Vagina (tissue), 2 donors: ENCODE measurements around the gene ANKRD33. TPM values are rescaled to one million over a fixed set of nuclear protein-coding genes. Genes with fewer than 3 reads are reported as not detected.
A peak's percentile ranks its signal among the peaks of the same experiment; 100 is the strongest.

Experiments used
- DNase-seq, 2 donors: peaks; one replicate each; pipeline ENCODE4 v3.0.0-alpha.2; 2017; ENCODE audit errors: extremely low spot score in 2 of 2
- H3K27ac ChIP-seq: fragments of 200-600 bp; sonication (generic); one replicate; pipeline ENCODE4 v1.5.1; 2019
- H3K27me3 ChIP-seq: fragments of 200-600 bp; sonication (generic); one replicate; pipeline ENCODE4 v1.5.1; 2019
- H3K36me3 ChIP-seq, 2 donors: fragments of 200-600 bp; sonication (generic); one replicate each; pipeline ENCODE4 v1.5.1; 2017 to 2019
- H3K4me1 ChIP-seq: fragments of 200-600 bp; sonication (generic); one replicate; pipeline ENCODE4 v1.5.1; 2019
- H3K4me3 ChIP-seq, 2 donors: fragments of 200-600 bp; sonication (generic); 1 replicate in 1 of 2; 2 replicates in 1 of 2; pipeline ENCODE4 v1.5.1; 2016 to 2019
- H3K9me3 ChIP-seq: fragments of 200-600 bp; sonication (generic); one replicate; pipeline ENCODE4 v1.5.1; 2019
- POLR2A ChIP-seq, 2 donors: fragments of 450-650 bp; IDR thresholded peaks; one replicate each; pipeline ENCODE4 v1.6.1; 2017; ENCODE audit warnings: antibody characterized with exemption in 2 of 2, mild to moderate bottlenecking in 2 of 2, moderate library complexity in 2 of 2
- POLR2AphosphoS5 ChIP-seq, 2 donors: sonication (generic); formaldehyde crosslinking; IDR thresholded peaks; one replicate each; pipeline ENCODE4 v1.9.0; 2017; ENCODE audit warnings: antibody characterized with exemption in 2 of 2, mild to moderate bottlenecking in 2 of 2, low read depth in 1 of 2; ENCODE audit not compliant: insufficient read depth in 1 of 2
- intact Hi-C: fragments of 100-400 bp; cut with DNase I; formaldehyde crosslinking; loops from one replicate; pipeline ENCODE4 v1.15.1; 2023
- total RNA-seq: library from RNA; depleted of rRNA; stranded (reverse); fragments of >200 nt; gene quantifications from one replicate; pipeline ENCODE4 v1.2.3, GENCODE V29; 2016
- TF ChIP-seq, protein P1 (sequence below), 3 experiments: fragments of 450-650 bp in 2 of 3; fragments of 200-600 bp in 1 of 3; sonication (generic) in 1 of 3; IDR thresholded peaks; one replicate each; pipeline ENCODE4 v1.5.1; 2017 to 2019; ENCODE audit warnings: antibody characterized with exemption in 3 of 3, mild to moderate bottlenecking in 2 of 3, moderate library complexity in 2 of 3

The ANKRD33 gene
- total RNA-seq, 1 donor from 2014 or later, result not detected

DNA sequence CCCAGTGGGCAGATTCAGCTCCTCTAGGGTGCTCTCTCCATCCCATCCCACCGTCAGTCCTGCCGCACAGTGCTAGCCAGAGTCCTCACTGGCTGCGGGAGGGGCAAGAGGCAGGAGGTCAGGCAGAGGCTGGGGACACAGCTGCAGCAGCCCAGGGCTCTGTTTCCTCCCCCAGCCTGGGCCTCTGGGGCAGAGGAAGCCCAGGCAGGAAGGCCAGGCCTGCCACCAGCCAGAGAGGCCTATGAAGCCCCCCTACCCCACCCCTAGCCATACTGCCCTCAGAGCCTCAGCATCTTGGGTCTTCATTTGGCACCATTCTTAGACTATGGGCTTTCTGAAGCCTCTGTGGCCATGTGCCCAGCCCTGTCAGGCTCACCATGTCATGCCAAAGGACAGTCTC is 22.8 kb downstream of the ANKRD33 start:
- H3K4me3 ChIP-seq, result peak overlapping the region in 1 of 2 donors; percentile 25
- H3K9me3 ChIP-seq, result no peaks in the 10 kb centered on the region
- H3K27me3 ChIP-seq, result no peaks in the 10 kb centered on the region
- H3K4me1 ChIP-seq, result peaks cover 77% of the 10 kb centered on the region
- TF ChIP-seq, protein P1, sequence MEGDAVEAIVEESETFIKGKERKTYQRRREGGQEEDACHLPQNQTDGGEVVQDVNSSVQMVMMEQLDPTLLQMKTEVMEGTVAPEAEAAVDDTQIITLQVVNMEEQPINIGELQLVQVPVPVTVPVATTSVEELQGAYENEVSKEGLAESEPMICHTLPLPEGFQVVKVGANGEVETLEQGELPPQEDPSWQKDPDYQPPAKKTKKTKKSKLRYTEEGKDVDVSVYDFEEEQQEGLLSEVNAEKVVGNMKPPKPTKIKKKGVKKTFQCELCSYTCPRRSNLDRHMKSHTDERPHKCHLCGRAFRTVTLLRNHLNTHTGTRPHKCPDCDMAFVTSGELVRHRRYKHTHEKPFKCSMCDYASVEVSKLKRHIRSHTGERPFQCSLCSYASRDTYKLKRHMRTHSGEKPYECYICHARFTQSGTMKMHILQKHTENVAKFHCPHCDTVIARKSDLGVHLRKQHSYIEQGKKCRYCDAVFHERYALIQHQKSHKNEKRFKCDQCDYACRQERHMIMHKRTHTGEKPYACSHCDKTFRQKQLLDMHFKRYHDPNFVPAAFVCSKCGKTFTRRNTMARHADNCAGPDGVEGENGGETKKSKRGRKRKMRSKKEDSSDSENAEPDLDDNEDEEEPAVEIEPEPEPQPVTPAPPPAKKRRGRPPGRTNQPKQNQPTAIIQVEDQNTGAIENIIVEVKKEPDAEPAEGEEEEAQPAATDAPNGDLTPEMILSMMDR (IDR thresholded peaks at IDR 0.05), result no peak
- TF ChIP-seq POLR2A (IDR thresholded peaks at IDR 0.05) (no peak), POLR2AphosphoS5 (IDR thresholded peaks at IDR 0.05; ENCODE audit: insufficient read depth in 1 of 2, low read depth in 1 of 2) (no peak)
- no peak for DNase-seq
- H3K27ac ChIP-seq, result peak overlapping the region; percentile 95
- intact Hi-C loops, result no loop called here
- H3K36me3 ChIP-seq, result peaks cover 0 to 11% of the 10 kb centered on the region in 2 donors

DNA sequence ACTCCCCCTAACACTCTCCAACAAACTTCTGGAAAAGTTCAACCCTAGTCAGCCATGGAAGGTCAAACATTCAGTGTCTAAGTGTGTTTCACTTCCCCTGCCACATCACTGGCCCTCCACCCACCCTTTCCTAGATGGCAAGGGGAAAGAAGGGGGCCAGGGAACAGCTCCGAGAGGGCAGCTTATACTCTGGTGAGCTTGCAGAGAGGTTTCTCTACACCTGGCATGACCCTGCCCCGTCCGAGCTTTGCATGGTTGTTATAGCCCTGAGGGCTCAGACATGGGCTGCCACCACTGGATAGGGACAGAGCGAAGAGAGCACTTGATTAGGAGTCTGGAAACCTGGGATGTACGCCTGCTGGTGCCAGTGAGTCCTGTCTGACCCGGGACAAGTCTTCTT is 23.4 kb downstream of the ANKRD33 start:
- TF ChIP-seq, protein P1 (IDR thresholded peaks at IDR 0.05), result no peak
- TF ChIP-seq POLR2A (IDR thresholded peaks at IDR 0.05) (no peak), POLR2AphosphoS5 (IDR thresholded peaks at IDR 0.05; ENCODE audit: insufficient read depth in 1 of 2, low read depth in 1 of 2) (no peak)
- H3K27me3 ChIP-seq, result no peaks in the 10 kb centered on the region
- intact Hi-C loops, result no loop called here
- peaks cover 70% of the 10 kb centered on the region for H3K4me1 ChIP-seq
- H3K36me3 ChIP-seq, result peaks cover 0 to 17% of the 10 kb centered on the region in 2 donors
- peak overlapping the region; percentile 95 for H3K27ac ChIP-seq
- no peaks in the 10 kb centered on the region for H3K9me3 ChIP-seq
- DNase-seq, result no peak
- no peak overlapping the region for H3K4me3 ChIP-seq

DNA sequence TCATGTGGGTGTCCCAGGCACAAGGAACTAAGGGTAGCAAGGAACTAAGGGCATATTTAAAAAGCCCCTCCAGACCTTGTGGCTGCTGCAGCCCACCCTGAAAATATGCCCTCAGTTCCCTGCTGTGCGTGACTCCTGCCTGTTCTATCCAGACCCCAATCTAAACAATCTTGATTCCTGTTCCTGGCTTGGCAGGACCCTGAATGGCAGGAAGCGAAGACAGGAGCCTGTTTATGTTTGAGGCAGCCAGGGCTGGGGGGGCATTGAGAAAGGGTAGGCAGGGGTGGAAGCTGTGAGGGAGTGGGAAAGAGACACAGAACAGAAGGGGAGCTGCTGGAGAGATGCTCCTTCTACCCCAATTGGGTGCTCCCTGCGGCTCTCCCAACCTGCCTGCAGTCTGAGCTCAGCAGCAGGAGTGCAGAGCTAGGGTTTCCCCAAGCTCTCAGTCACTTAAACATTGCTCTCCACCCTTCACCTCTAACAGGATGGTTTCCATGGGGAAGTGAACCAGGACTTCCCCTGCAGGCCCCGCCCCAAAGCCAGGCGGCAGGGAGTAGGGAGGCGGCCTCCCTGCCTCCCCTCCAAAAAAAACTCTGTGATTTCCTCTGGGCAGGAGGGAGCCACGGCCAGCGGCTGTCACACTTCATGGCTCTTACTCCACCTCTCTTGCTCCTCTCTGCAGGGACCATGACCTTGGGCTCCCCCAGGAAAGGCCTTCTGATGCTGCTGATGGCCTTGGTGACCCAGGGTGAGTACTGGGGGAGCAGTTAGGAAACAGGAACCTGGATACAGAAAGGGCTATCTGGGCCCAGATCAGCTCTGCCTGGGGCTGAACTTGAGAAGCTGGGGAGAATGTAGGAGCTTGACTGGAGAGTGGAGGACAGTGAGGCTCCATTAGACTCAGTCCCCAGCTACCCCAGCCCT is 24.1 kb downstream of the ANKRD33 start:
- DNase-seq, result no peak
- H3K36me3 ChIP-seq, result peaks cover 0 to 17% of the 10 kb centered on the region in 2 donors
- peak overlapping the region; percentile 20 for H3K27ac ChIP-seq
- TF ChIP-seq POLR2AphosphoS5 (IDR thresholded peaks at IDR 0.05; ENCODE audit: insufficient read depth in 1 of 2, low read depth in 1 of 2) (peak in 1 of 2 donors; percentile 47), POLR2A (IDR thresholded peaks at IDR 0.05) (no peak)
- TF ChIP-seq, protein P1 (IDR thresholded peaks at IDR 0.05), result no peak
- no peaks in the 10 kb centered on the region for H3K27me3 ChIP-seq
- no peak overlapping the region for H3K4me3 ChIP-seq
- no peaks in the 10 kb centered on the region for H3K9me3 ChIP-seq
- intact Hi-C loops, result no loop called here
- H3K4me1 ChIP-seq, result peaks cover 63% of the 10 kb centered on the region

DNA sequence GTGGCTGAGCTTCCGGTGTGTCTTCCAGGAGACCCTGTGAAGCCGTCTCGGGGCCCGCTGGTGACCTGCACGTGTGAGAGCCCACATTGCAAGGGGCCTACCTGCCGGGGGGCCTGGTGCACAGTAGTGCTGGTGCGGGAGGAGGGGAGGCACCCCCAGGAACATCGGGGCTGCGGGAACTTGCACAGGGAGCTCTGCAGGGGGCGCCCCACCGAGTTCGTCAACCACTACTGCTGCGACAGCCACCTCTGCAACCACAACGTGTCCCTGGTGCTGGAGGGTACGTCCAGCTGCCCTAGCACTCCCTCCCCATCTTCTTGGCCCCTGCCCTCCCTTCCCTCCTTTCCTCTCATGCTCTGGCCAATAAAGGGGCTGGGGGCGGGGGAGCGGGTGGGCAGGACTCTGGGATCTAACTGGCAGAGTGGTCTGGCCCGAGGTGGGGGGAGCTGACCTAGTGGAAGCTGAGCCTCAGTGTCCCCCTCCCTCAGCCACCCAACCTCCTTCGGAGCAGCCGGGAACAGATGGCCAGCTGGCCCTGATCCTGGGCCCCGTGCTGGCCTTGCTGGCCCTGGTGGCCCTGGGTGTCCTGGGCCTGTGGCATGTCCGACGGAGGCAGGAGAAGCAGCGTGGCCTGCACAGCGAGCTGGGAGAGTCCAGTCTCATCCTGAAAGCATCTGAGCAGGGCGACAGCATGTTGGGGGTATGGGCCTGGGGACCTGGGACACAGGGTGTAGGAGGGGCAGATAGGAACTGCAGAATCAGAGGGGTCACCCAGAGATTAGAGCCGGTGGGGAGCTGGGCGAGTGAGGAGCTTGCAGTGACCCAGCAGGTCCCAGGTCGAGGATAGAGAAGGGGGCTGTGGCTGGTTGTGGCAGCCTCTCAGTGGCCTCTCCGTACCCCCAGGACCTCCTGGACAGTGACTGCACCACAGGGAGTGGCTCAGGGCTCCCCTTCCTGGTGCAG is 25.4 kb downstream of the ANKRD33 start:
- peaks cover 0 to 17% of the 10 kb centered on the region in 2 donors for H3K36me3 ChIP-seq
- DNase-seq, result peak in 1 of 2 donors; percentile 86
- H3K9me3 ChIP-seq, result no peaks in the 10 kb centered on the region
- TF ChIP-seq POLR2A (IDR thresholded peaks at IDR 0.05) (no peak), POLR2AphosphoS5 (IDR thresholded peaks at IDR 0.05; ENCODE audit: insufficient read depth in 1 of 2, low read depth in 1 of 2) (no peak)
- TF ChIP-seq, protein P1 (IDR thresholded peaks at IDR 0.05), result no peak
- peak overlapping the region; percentile 20 for H3K27ac ChIP-seq
- H3K4me1 ChIP-seq, result peaks cover 62% of the 10 kb centered on the region
- H3K27me3 ChIP-seq, result no peaks in the 10 kb centered on the region
- no peak overlapping the region for H3K4me3 ChIP-seq
- intact Hi-C loops, result no loop called here
